ENCODE measurements around the gene TBL3.
A peak's percentile ranks its signal among the peaks of the same experiment; 100 is the strongest.

Gene TBL3

DNA sequence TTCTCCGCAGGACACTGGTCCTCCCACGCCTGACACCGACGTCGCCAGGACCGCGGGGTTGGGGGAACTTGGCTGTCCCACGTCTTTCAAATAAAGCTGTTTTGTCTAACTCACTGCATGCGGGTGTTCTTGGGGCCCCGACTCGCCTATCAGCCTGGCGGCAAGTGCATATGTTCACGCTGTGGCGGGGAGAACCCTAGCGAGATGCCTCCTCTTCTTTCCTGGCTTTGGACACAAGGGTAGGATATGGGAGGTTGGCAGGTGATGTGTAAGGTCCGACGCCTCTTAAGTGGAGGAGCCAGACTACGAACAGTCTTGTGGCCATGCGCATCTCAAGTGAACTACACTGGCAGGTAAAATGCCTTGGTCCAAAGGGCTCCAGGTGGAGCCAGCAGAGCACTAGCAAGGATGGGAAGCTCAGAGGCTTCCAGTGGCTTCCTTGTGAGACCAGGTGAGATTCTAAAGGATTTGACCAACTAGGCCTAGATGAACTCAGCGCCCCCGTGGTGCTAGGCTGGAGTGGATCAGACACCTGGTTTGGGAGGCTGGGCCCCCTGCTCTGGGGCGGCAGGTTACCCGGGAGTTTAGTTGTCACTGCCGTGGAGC lies 6.4 kb upstream of the TBL3 start:
- DNase-seq = no peak

DNA sequence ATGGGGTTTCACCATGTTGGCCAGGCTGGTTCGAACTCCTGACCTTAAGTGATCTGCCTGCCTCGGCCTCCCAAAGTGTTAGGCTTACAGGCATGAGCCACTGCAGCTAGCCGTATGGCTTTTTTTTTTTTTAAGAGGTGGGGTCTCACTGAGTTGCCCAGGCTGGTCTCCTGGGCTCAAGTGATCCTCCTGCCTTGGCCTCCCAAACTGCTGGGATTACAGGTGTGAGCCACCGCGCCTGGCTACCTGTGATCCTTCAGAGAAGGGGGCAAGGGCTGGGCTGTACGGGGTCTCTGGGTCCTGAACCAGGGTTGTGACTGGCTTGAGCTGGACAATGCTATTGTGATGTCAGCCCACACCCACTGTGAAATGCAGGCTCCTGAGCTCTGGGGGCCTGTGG lies 5.4 kb upstream of the TBL3 start, which contains the start of gene RNF151:
Gene RNF151 (plus strand): TSS at position 397 of the 400 bp plus-strand sequence. CDS start 26 bp downstream, outside the sequence.
- no peak for DNase-seq

DNA sequence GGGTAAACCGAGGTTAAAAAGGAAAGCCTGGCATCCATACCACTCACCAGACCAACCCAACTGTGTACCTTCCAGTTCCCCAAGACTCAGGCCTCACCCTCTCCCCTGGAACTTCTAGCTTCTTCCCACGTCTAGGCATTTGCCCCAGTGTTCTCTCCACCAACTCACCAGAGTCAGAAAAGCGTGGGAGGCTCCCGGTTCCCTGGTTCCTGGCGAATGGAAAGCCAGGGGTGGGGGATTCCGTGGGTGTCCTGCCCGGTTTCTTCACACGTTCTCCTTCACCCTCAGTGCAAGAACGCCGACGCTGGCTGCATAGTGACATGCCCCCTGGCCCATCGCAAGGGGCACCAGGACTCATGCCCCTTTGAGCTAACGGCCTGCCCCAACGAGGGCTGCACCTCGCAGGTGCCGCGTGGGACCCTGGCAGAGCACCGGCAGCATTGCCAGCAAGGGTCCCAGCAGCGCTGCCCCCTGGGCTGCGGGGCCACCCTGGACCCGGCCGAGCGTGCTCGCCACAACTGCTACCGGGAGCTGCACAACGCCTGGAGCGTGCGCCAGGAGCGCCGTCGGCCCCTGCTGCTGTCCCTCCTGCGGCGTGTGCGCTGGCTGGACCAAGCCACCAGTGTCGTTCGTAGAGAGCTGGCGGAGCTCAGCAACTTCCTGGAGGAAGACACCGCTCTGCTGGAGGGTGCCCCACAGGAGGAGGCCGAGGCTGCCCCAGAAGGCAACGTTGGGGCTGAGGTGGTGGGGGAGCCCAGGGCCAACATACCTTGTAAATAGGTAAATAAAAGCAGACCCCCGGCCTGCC lies 3.5 kb upstream of the TBL3 start:
- DNase-seq = no peak

DNA sequence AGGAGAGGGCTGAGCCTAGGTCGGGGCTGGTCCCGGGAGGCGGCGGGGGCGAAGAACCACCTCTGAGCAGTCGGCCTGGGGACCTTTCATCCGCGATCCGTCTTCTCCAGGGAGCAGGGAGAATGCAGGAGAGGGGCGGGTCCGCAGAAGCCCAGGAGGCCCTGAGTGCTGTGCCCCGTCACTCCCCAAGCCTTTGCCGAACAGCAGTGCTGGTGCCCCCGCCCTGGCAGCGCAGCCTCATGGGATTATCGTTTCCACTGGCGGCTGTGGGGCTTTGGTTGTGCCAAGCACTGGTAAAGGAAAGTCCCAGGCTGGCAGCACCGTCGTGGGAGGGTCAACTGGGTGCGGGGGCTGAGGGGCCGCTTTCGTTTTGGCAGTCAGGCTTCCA lies 631 bp downstream of the TBL3 start:
- no peak for DNase-seq

DNA sequence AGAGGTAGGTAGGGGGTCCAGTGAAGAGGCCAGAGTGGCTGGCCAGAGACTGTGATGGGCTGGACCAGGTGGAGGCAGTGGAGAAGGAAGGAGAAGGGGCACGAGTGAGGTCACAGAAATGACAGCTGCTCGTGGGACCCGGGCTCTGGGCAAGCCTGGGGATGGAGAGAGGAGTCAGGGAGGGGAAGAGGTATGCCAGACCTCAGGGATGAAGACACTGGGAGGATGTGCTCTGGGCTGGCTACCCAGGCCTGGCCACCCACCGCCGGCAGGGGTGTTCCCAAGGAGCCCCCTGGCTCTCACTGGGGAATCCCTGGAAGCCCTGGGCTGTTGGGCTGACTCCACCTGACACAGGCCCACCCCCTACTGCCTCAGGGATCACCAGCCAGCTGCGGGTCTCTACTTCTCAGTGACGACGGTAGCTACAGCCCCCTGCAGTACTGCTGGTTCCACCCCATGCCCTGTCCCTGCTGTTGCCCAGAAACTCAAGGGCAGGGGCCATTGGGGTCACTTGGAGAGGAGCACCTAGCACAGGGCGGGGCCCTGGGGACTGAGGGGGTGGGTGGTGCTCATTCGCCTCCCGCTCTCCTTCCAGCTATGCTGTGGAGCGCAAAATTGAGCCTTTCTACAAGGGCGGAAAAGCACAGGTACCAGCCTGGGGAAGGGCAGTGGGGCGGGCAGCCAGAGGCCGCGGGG lies 1.8 kb downstream of the TBL3 start:
- no peak for DNase-seq

DNA sequence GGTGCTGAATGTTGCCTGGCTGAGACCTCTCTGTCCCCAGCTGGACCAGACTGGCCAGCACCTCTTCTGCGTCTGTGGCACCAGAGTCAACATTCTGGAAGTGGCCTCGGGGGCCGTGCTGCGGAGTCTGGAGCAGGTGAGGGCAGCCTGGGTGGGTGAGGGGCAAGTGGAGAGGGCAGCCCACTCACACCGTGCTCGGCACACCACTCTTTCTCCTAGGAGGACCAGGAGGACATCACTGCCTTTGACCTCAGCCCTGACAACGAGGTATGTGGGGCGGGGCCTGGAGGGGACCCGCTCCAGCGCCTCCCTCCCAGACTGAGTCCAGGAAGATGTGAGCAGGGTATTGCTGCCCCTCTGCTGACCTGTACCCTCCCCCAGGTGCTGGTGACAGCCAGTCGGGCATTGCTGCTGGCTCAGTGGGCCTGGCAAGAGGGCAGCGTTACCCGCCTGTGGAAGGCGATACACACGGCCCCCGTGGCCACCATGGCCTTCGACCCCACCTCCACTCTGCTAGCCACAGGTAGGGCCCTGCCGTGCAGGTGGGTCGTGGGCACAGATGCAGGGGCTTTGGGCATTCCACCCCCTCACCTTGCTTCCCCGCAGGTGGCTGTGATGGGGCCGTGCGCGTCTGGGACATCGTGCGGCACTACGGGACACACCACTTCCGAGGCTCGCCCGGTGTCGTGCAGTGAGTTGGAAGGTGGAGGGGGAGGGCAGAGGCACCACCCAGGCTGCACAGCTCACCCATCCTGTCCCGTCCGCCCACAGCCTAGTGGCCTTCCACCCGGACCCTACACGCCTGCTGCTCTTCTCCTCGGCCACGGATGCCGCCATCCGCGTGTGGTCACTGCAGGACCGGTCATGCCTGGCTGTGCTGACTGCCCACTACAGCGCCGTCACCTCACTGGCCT lies 2.6 kb downstream of the TBL3 start:
- no peak for DNase-seq

DNA sequence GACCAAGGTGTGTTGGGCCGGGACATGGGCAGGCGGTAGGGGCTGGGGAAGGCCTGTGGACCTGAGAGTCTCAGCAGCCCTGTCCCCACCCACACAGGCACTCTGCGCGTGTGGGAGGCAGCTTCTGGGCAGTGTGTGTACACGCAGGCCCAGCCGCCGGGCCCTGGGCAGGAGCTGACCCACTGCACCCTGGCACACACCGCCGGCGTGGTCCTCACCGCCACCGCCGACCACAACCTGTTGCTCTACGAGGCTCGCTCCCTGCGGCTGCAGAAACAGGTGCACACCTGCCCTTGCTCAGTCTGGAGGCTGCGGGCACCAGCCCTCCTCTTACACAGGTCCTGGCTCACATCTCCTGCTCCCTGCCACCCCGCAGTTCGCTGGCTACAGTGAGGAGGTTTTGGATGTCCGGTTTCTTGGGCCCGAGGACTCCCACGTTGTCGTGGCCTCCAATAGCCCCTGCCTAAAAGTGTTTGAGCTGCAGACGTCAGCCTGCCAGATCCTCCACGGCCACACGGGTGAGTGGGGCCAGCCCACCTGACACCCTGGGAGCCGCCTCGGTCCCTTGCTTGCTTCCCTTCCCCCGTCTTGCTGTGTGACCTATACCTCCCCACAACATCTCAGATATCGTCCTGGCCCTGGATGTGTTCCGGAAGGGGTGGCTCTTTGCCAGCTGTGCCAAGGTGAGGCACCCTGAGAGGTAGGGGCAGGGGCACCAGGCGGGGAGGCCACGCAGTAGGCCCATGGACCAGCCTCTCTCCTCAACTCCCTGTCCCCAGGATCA lies 3.8 kb downstream of the TBL3 start:
- DNase-seq = no peak

DNA sequence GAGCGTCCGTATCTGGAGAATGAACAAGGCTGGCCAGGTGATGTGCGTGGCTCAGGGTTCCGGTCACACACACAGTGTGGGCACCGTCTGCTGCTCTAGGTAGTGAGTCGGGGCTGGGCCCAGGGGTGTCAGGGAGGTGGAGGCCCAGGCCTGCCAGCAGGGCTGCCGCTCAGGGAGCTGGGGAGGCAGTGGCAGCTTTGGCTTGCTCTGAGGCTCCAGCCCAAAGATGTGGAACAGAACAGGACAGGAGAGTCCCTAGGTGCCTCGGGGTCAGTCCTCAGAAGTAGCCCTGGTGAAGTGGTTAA lies 4.3 kb downstream of the TBL3 start:
- DNase-seq = no peak

DNA sequence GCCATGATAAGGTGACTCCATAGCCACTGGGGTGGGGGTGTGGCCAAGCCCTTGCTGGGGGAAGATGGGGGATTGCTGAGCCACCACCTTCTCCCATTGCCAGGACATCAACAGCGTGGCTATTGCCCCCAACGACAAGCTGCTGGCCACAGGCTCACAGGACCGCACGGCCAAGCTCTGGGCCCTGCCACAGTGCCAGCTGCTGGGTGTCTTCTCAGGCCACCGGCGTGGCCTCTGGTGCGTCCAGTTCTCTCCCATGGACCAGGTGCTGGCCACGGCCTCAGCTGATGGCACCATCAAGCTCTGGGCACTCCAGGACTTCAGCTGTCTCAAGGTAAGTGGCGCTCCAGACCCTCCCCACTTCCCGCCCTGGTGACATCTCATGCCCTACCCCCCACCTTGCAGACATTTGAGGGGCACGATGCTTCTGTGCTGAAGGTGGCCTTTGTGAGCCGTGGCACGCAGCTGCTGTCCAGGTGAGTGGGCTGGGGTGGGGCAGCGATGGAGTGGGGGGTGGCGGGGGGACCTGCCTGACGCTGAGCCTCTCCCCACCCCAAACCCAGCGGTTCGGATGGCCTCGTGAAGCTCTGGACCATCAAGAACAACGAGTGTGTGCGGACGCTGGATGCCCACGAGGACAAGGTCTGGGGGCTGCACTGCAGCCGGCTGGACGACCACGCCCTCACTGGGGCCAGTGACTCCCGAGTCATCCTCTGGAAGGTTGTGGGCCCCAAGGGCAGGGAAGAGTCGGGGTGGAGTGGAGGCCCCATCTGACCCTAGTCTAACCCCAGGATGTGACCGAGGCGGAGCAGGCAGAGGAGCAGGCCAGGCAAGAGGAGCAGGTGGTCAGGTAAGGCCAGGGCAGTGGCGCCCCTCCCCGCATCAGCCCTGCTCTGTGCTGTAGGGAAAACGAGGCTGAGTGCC lies 5.4 kb downstream of the TBL3 start:
- DNase-seq = no peak

DNA sequence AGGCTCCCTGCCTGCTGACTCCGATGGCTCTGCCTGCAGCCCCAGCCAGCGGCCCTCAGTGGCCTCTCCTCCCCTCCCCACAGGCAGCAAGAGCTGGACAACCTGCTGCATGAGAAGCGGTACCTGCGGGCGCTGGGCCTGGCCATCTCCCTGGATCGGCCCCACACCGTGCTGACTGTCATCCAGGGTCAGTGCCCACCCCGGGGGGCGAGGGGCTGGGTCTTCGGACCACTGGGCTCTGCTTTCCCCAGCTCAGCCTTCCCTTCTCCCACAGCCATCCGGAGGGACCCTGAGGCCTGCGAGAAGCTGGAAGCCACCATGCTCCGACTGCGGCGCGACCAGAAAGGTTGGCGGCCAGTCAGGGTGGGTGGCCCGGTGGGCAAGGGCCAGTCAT lies 6.0 kb downstream of the TBL3 start:
- DNase-seq = no peak

DNA sequence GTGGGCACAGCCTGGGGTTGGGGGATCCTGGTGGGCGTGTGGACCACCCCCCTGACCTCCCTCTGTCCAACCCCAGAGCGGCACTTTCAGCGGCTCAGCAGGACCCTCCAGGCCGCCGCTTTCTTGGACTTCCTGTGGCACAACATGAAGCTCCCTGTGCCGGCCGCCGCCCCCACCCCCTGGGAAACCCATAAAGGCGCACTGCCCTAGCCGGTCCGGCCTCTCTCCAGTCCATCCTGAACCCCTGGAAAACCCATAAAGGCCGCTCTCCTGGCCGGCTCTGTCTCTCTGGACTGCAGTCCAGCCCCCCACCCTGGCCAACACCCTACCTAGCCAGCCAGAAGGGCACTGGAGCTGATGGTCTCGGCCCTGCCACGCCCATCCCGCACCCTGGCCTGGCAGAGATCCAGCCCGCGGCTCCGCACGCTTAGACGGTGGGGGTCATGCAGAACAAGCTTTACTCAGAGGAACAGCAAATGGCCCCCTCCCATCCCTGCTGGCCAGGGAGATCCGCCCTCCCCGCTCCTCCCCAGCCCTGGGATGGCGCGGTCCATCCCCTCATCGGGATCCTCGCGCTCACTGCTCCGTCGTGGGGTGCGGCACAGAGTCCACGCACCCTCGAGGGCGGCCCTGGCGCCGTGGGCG lies 6.7 kb downstream of the TBL3 start:
- no peak for DNase-seq

DNA sequence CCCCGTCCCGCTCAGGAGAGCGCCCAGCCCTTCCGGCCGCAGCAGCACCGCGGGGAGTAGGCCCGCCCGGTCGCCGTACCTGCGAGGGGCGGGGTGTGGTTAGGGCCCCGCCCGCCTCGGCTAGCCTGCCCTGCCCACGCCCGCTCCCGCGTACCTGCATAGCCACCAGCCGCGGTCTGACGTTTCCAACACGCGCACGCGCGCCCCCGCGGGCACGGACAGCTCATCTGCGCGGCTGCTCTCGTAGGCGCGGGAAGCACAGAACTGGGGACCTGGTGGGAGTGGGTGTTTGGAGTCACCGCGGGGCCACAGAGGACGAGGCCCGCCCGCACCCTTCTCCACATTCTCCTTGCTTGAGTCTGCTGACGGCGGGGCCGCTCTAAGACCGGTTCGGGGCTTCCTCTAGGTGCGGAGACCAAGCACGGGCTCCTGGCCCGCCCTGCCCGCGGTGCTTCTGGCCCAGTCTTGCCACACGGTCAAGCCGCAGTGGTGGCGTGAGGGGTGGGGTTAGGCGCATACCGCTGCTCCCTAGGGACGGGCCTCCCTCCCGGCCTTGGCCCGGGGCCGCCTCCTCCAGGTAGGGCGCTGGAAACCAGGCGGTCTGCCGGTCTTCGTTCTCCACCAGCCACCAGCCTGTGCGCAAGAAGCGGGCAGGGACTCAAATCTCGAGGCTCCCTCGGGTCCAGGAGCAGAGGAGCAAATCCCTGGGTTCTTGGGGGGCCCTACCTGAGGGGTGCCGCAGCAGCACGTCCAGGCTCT lies 7.6 kb downstream of the TBL3 start:
- peak; percentile 19 to 58 for DNase-seq

DNA sequence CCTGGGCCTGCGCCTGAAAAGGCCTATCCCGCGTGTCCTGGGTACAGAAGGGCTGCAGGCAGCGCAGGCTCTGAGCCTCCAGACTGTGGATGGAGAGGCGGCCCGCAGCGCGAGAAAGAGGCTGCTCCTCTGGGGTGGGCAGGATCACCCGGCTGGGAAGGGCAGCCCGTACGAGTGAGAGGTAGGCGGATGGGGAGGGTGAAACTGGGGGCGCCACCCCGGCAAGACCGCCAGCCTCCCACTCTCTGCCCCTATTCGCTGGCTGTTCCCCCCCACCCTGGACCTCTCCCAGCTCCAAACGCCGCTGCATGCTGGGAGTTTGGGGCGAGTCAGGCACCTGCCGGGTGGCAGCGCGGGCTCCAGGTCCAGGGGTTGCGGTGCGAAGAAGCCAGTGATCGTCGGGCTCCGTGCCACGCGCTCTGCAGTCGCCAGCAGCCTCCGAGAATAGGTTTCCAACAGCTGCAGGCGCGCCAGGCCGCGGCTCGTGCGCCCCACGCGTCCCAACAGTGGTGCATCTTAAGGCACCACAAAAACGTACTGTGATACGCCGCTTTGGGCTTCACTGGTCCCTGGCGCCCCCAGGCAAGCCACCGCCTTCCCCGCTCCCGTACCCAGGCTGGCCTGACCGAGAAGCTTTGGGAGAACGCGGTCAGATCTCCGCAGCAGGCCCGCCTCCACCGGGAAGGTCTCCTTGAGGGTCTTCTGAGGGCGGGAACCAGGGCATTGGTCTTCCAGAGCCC lies 8.3 kb downstream of the TBL3 start:
- no peak for DNase-seq

DNA sequence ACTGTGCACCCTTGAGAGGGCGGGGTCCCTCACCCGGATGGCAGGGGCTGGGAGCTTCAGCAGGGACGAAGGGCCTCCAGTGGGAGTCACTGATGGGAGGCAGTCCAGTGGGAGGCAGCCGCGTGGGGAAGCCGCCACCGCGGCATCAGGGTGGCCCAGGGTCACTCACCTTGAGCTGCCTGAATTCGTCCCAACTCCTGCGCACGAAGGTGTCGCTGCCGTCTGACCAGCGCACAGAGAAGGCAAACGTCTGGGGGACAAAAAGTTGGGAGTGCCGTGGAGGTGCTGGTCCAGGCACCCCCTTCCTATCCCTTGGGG lies 8.9 kb downstream of the TBL3 start:
- DNase-seq = no peak

DNA sequence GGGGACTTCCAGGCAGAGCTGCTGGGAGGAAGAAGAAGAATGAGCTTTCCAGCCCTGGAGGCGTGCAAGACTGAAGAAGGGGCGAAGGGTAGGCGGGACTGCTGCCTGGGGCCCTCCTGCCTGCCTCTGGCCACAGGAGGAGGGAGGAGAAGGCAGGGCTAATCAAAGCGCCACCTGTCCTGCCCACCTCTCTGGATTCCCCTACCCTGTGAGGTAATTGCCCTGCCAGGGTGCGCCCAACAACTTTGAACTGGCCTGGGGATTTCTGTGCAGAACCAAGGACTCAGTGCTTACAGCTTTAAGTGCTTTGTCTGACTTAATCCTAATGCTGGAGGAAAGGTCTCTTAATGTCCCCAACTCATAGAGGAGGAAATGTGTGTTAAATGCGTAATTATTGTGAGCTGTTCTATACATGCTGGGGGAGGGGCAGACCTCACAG lies 9.6 kb downstream of the TBL3 start, which contains the start of gene NOXO1:
Gene NOXO1 (minus strand): TSS at position 72 of the 439 bp plus-strand sequence. CDS start 290 bp downstream, outside the sequence.
- DNase-seq = no peak

DNA sequence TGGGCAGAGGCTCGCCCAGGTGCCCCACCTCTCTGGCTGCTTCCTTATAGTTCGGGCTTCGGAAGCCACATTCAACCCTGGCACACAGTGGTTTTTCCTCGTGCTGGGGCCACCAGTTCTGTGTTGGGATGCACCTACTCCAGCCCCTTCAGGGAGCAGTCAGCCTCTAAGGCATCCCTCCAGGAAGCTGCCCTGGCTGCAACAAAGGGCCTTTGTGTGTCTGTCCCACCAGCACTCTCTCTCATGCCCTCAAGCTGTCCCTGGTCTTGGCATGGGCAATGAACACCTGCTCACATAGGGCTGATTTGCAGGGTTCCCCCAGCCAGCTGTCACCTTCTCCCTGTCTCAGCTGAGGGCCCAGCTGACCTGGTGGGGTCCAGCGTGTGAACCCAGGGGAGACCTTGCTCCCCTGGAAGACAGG lies 10.2 kb downstream of the TBL3 start:
- no peak for DNase-seq

DNA sequence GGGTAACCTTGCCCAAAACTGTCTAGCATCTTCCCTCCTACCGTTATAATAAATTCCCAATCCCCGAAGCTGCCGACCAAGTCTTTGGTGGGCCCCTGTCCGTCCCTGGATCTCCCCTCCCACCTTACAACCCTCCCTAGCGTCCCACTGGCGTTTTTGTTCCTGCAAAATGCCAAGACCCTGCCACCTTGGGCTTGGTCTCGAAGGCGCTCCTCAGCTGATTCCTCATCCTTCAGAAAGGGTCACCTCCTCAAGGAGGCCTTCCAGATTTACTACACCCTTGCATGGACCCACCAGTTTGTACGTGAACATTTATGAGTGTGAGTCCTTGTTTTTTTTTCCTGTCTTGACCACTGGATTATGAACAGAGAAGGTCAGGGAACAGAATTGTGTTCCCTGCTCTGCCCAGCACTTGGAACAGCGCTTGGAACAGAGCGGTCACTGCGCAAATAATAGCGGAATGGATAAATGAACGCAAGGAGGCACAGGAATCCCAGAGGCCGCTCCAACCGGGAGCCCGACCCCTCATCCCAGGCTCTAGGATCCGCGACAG lies 11.2 kb downstream of the TBL3 start:
- DNase-seq = no peak

DNA sequence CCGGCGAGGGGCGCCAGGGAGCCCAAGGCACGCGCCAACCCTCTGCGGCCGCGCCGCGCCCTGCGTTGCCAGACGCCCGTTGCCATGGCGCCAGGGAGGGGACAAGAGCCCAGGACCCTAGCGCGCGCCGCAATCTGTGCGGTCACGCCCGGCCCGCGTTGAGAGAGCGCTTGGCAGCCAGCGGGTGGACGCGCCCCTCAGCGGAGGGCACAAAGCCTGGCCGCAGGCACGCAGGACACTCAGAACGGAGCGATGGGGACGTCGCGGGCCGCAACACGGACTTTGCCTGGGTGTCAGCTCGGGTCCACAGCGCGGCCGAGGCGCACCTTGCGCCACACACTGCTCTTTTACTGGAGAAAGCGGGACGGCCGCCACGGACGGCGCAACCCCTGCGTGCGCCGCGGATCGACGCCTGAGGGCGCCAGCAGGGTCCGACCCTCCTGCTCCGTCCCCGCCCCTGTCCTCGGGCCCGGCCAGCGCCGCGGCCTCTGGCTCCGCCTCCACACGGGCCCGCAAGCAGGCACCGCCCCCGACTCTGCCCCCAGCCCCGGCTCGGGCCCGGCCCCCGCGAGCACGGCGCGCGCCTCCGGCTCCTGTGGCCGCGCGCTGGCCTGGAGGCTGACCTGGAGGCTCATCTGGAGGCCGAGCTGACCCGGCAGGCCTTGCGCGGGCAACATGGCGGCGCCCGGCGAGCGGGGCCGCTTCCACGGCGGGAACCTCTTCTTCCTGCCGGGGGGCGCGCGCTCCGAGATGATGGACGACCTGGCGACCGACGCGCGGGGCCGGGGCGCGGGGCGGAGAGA lies 11.9 kb downstream of the TBL3 start, which contains the start of gene GFER:
Gene GFER (plus strand): TSS at position 650 of the 803 bp plus-strand sequence. CDS start 26 bp downstream, at position 676.
- DNase-seq = peak; percentile 86 to 92

Data from NCI-H187 (cell line).